CD14-positive monocyte (primary cell): ENCODE results near the gene COL27A1. TPM values are rescaled to one million over a fixed set of nuclear protein-coding genes. Genes with fewer than 3 reads are reported as not detected.
"Not testable (repeated sequence)": the region's sequence is repeated elsewhere in the genome, so short reads cannot be mapped to it uniquely, and the experiment has no call there.

Source experiments
- DNase-seq, 3 donors: peaks; one replicate each; pipeline ENCODE4 v3.0.0-alpha.2; 2011 to 2022
- H2AFZ ChIP-seq: 2 replicates; pipeline ENCODE4 v1.6.0; 2012; ENCODE audit warnings: mild to moderate bottlenecking, low read depth, low read length, inconsistent platforms; ENCODE audit not compliant: insufficient read depth, poor library complexity, severe bottlenecking
- H3K27ac ChIP-seq, 2 donors: 1 replicate in 1 of 2; 2 replicates in 1 of 2; pipeline ENCODE4 v1.5.1; 2012 to 2013; ENCODE audit warnings: low read length in 2 of 2, control low read depth in 1 of 2, inconsistent platforms in 1 of 2, low read depth in 1 of 2, mild to moderate bottlenecking in 1 of 2
- H3K27me3 ChIP-seq, 2 donors: one replicate each; pipeline versions ENCODE4 v1.6.0 to v1.6.1; 2011 to 2013; ENCODE audit warnings: low read length in 2 of 2; ENCODE audit not compliant: control insufficient read depth in 2 of 2, insufficient read depth in 2 of 2
- H3K36me3 ChIP-seq, 2 donors: replicated peaks in 1 of 2; 1 replicate in 1 of 2; 2 replicates in 1 of 2; pipeline versions ENCODE4 v1.5.1 to v1.6.1; 2012 to 2013; ENCODE audit warnings: low read length in 2 of 2, control low read depth in 1 of 2, inconsistent platforms in 1 of 2, mild to moderate bottlenecking in 1 of 2; ENCODE audit not compliant: insufficient read depth in 2 of 2, control insufficient read depth in 1 of 2
- H3K4me1 ChIP-seq, 2 donors: 1 replicate in 1 of 2; 2 replicates in 1 of 2; pipeline versions ENCODE4 v1.5.1 to v1.6.1; 2012 to 2013; ENCODE audit warnings: low read length in 2 of 2, control low read depth in 1 of 2, inconsistent platforms in 1 of 2, mild to moderate bottlenecking in 1 of 2, moderate library complexity in 1 of 2; ENCODE audit not compliant: insufficient read depth in 2 of 2, control insufficient read depth in 1 of 2
- H3K4me2 ChIP-seq: replicated peaks from 2 replicates; pipeline ENCODE3; 2012; ENCODE audit warnings: low read length, moderate library complexity, mild to moderate bottlenecking; ENCODE audit not compliant: poor library complexity, severe bottlenecking; ENCODE audit errors: extremely low read depth
- H3K4me3 ChIP-seq, 3 experiments: fragments of 200-600 bp in 1 of 3; sonication (generic) in 1 of 3; replicated peaks in 1 of 3; 1 replicate in 2 of 3; 2 replicates in 1 of 3; pipeline ENCODE4 v1.5.1; 2011 to 2013; ENCODE audit warnings: low read length in 3 of 3, mild to moderate bottlenecking in 3 of 3, control low read depth in 2 of 3, low read depth in 2 of 3, inconsistent platforms in 1 of 3, moderate library complexity in 1 of 3
- H3K79me2 ChIP-seq: 2 replicates; pipeline ENCODE4 v1.6.0; 2012; ENCODE audit warnings: mild to moderate bottlenecking, control low read depth, inconsistent platforms, low read length, moderate library complexity; ENCODE audit not compliant: insufficient read depth
- H3K9ac ChIP-seq: 2 replicates; pipeline ENCODE4 v1.6.0; 2017; ENCODE audit warnings: low read length, mild to moderate bottlenecking; ENCODE audit not compliant: insufficient read depth, poor library complexity, severe bottlenecking
- H3K9me3 ChIP-seq, 2 donors: replicated peaks in 1 of 2; 1 replicate in 1 of 2; 2 replicates in 1 of 2; pipeline versions ENCODE4 v1.5.1 to v1.6.1; 2012 to 2013; ENCODE audit warnings: low read length in 2 of 2, control low read depth in 1 of 2; ENCODE audit not compliant: control insufficient read depth in 1 of 2, insufficient read depth in 1 of 2
- H4K20me1 ChIP-seq: 2 replicates; pipeline ENCODE4 v1.6.0; 2012; ENCODE audit warnings: mild to moderate bottlenecking, low read length, control low read depth, moderate library complexity; ENCODE audit not compliant: insufficient read depth
- H3K27ac Mint-ChIP-seq, 7 donors: one replicate each; pipeline ENCODE4 v1.8.0; 2020; ENCODE audit warnings: mild to moderate bottlenecking in 7 of 7, mixed read lengths in 7 of 7, moderate library complexity in 6 of 7, inconsistent platforms in 2 of 7
- H3K27me3 Mint-ChIP-seq, 3 donors: one replicate each; pipeline ENCODE4 v1.8.0; 2021 to 2022; ENCODE audit warnings: low read depth in 3 of 3, mild to moderate bottlenecking in 3 of 3, mixed read lengths in 3 of 3, moderate library complexity in 3 of 3, inconsistent platforms in 1 of 3
- H3K36me3 Mint-ChIP-seq, 2 donors: one replicate each; pipeline ENCODE4 v1.8.0; 2020; ENCODE audit warnings: mixed read lengths in 2 of 2, inconsistent platforms in 1 of 2, mild to moderate bottlenecking in 1 of 2
- H3K4me1 Mint-ChIP-seq: one replicate; pipeline ENCODE4 v1.8.0; 2020; ENCODE audit warnings: mild to moderate bottlenecking, mixed read lengths
- H3K4me3 Mint-ChIP-seq, 2 donors: one replicate each; pipeline ENCODE4 v1.8.0; 2020; ENCODE audit warnings: mild to moderate bottlenecking in 2 of 2, mixed read lengths in 2 of 2, moderate library complexity in 1 of 2
- H3K9me3 Mint-ChIP-seq, 7 donors: one replicate each; pipeline ENCODE4 v1.8.0; 2020 to 2022; ENCODE audit warnings: mixed read lengths in 7 of 7, mild to moderate bottlenecking in 6 of 7, moderate library complexity in 6 of 7, inconsistent platforms in 2 of 7
- CTCF ChIP-seq: fragments of 200-600 bp; IDR thresholded peaks from one replicate; pipeline ENCODE4 v1.8.0; 2022; ENCODE audit warnings: antibody characterized with exemption, mild to moderate bottlenecking
- WGBS: methylation state at CpG from one replicate; pipeline ENCODE4 v1.1.5; 2013; ENCODE audit warnings: missing lambda C conversion rate; ENCODE audit not compliant: insufficient coverage; 5-methylcytosine and 5-hydroxymethylcytosine counted together
- intact Hi-C, 2 donors: fragments of 100-400 bp; cut with micrococcal nuclease; formaldehyde crosslinking; loops; one replicate each; pipeline versions ENCODE4 v1.15.0 to v1.15.1; 2023
- polyA plus RNA-seq, 3 donors: library from polyadenylated mRNA; depleted of rRNA in 1 of 3; unstranded in 2 of 3; stranded (reverse) in 1 of 3; fragments of 300-500 nt in 2 of 3; fragments of >200 nt in 1 of 3; fragmentation: Illumina TruSeq in 2 of 3; gene quantifications; 1 replicate in 2 of 3; 2 replicates in 1 of 3; pipeline ENCODE4 v1.2.3, GENCODE V29; 2012 to 2021

Gene COL27A1
- polyA plus RNA-seq, 3 donors = 0.03 TPM; not detected in 2

DNA sequence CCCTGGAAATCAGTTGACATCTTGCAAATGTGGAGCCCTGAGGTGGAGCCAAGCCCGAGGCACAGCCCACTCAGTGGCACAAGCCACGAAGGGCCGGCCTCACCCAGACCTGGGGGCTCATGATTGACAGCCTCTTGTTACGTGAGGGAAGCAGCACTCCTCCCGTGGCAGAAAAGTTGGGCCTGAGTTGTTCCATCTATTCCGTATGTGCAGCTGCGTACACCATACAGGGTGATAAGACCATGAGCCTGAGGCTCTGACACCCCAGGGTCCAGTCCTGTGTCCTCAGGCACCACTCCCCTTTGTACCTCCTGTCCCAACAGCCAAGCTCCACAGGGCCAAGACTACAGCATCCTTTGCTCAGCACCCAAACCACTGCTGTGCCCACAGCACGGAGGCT is 172.4 kb downstream of the COL27A1 start:
- H3K4me3 Mint-ChIP-seq = no peak overlapping the region

GRCh38 chr9:114328357-114328820 is 173.1 kb downstream of the COL27A1 start:
- H3K4me3 ChIP-seq, H3K36me3 ChIP-seq, H3K27ac Mint-ChIP-seq, H3K4me3 Mint-ChIP-seq, DNase-seq, H2AFZ ChIP-seq, H3K36me3 Mint-ChIP-seq, H3K9me3 Mint-ChIP-seq, H3K4me1 ChIP-seq, H3K27me3 ChIP-seq, H3K27ac ChIP-seq, H3K9ac ChIP-seq, H3K4me2 ChIP-seq, intact Hi-C loops, H3K9me3 ChIP-seq, H3K27me3 Mint-ChIP-seq, H3K4me1 Mint-ChIP-seq, H4K20me1 ChIP-seq, H3K79me2 ChIP-seq: not testable (repeated sequence)
- 96% methylated on average over 4 of the region's 10 CpGs for WGBS

More for the DNA sequence above, 172.4 kb downstream of the COL27A1 start:
- no peak overlapping the region for H3K27ac ChIP-seq
- no peak overlapping the region for H3K4me2 ChIP-seq
- Mint-ChIP-seq H3K4me1 (peaks cover 3% of the 10 kb centered on the region), H3K27ac (no peak overlapping the region), H3K27me3 (peaks cover 0 to 6% (median 1%) of the 10 kb centered on the region in 3 donors), H3K9me3 (no peaks in the 10 kb centered on the region), H3K36me3 (no peaks in the 10 kb centered on the region)
- no peaks in the 10 kb centered on the region for H3K27me3 ChIP-seq
- WGBS = 98% methylated on average over 7 of the region's 8 CpGs
- no peak overlapping the region for H3K9ac ChIP-seq
- H2AFZ ChIP-seq = no peak overlapping the region
- H3K4me3 ChIP-seq = no peak overlapping the region
- no peaks in the 10 kb centered on the region for H3K79me2 ChIP-seq
- intact Hi-C loops = no loop called here
- peaks cover 0 to 6% of the 10 kb centered on the region in 2 donors for H3K36me3 ChIP-seq
- peaks cover 0 to 5% of the 10 kb centered on the region in 2 donors for H3K9me3 ChIP-seq
- DNase-seq = no peak
- H4K20me1 ChIP-seq = peaks cover 6% of the 10 kb centered on the region
- no peaks in the 10 kb centered on the region for H3K4me1 ChIP-seq
- no peak for TF ChIP-seq CTCF

DNA sequence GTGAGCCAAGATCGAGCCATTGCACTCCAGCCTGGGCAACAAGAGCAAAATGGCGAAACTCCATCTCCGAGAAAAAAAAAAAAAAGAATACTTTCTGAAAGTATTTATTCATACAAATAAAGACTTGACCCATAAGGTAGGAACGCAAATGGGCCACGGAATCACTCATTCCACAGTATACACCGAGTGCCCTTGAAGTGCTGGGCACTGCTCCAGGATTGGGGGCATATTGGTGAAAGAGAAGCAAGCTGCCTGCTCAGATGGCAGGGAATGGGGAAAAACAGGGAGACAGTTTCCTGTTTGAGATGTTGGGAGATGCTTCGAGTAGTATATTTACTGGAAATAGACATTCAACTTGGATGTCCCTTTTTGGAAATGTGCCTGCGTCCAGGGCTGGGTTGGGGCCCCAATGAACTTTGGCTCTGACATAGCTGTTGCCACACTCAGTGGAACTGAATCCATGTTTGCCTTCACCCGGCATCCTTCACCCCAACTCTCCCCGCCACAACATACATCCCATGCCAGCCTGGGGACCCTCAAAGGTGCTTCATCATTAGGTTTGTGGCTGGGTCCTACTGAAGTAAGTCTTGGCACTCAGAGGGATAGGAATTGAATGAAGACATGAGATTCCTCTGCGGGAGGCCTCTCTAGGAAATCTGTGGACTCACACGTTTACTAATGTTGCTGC is 173.7 kb downstream of the COL27A1 start:
- H3K36me3 Mint-ChIP-seq, H3K27me3 ChIP-seq, H3K4me2 ChIP-seq, H2AFZ ChIP-seq, H4K20me1 ChIP-seq, H3K4me3 Mint-ChIP-seq, H3K4me1 ChIP-seq, DNase-seq, H3K4me1 Mint-ChIP-seq, H3K9ac ChIP-seq, H3K27ac Mint-ChIP-seq, intact Hi-C loops, H3K9me3 ChIP-seq, H3K36me3 ChIP-seq, H3K27me3 Mint-ChIP-seq, H3K9me3 Mint-ChIP-seq, H3K79me2 ChIP-seq, H3K27ac ChIP-seq, H3K4me3 ChIP-seq: not testable (repeated sequence)
- WGBS = no CpG with 5 or more reads among the region's 12 CpGs

GRCh38 chr9:114329625-114330022 is 174.3 kb downstream of the COL27A1 start, which contains the start of gene ORM2:
TSS of gene ORM2 (plus strand) at chr9:114329869. CDS start at chr9:114329905, 36 bp downstream.
- peak within 1 kb of the TSS in 1 of 7 donors; percentile 25 for H3K27ac Mint-ChIP-seq
- H3K36me3 ChIP-seq, H3K36me3 Mint-ChIP-seq, DNase-seq, H3K4me3 Mint-ChIP-seq, intact Hi-C loops, H3K9me3 Mint-ChIP-seq, H3K9me3 ChIP-seq, H3K4me1 Mint-ChIP-seq, H2AFZ ChIP-seq, H3K9ac ChIP-seq, H4K20me1 ChIP-seq, H3K27me3 ChIP-seq, H3K4me2 ChIP-seq, H3K79me2 ChIP-seq, H3K27ac ChIP-seq, H3K4me3 ChIP-seq, H3K27me3 Mint-ChIP-seq, H3K4me1 ChIP-seq: not testable (repeated sequence)
- WGBS = no CpG with 5 or more reads among the region's 10 CpGs
